ENCODE results near the gene C1orf210. TPM values are rescaled to one million over a fixed set of nuclear protein-coding genes. Genes with fewer than 3 reads are reported as not detected.

Gene C1orf210
- total RNA-seq, 1 donor from 2014 or later, result not detected

- intact Hi-C loops (cut with DNase I), result no loop called here
- DNase-seq (no peak), ATAC-seq (ENCODE audit: poor library complexity) (no peak)
Measured at GRCh38 chr1:43266881-43267280, 18.5 kb downstream of the C1orf210 start.

- intact Hi-C loops (cut with DNase I), result no loop called here
- ATAC-seq (ENCODE audit: poor library complexity), result no peak
Measured at GRCh38 chr1:43265431-43265830, 19.9 kb downstream of the C1orf210 start.

GRCh38 chr1:43258370-43258769, 27.0 kb downstream of the C1orf210 start:
- ATAC-seq (ENCODE audit: poor library complexity) (no peak), DNase-seq (no peak)
- intact Hi-C loops (cut with DNase I), result no loop called here

More at GRCh38 chr1:43265431-43265830, 19.9 kb downstream of the C1orf210 start:
- no peak for DNase-seq

GRCh38 chr1:43256675-43257570, 28.5 kb downstream of the C1orf210 start:
- intact Hi-C loops (cut with DNase I), result no loop called here
- DNase-seq (no peak), ATAC-seq (ENCODE audit: poor library complexity) (peak; percentile 77)

DNA sequence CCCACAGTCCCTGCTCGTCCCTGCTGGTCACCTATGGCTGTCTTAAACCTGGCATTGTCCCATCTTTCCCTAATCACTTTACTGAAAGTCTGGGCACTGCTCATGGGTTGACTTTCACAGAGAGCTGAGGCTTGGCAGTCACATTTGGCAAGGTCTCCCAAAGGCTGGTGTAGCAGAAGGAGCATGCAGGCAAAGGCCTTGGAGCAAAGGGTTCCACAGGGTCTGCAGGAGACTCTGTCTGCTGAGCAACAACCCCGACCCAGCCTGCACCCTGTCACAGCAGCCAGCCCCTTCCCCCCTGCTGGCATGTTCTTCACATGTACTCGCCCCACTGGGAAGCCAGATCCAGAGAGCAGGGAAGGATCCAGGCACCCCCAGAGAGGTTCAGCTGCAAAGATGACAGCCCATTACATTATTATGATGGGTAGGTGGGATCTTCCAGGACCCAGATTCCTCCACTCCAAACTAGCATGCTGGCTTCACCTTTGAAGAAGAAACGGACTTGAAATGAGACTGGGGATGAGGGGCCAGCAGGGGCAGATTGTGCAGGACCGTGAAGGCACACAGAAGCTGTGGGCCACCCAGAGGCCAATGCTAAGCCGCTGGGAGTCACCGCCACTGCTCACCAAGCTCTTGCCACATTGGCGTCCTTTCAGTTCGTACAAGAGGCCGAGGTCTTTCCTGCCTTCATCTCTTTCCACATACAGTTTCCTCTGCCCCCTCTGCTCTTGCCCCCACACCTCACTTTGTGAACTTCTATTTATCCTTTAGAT, 29.8 kb downstream of the C1orf210 start:
- DNase-seq (no peak), ATAC-seq (ENCODE audit: poor library complexity) (peak; percentile 84)
- intact Hi-C loops (cut with DNase I), result no loop called here

DNA sequence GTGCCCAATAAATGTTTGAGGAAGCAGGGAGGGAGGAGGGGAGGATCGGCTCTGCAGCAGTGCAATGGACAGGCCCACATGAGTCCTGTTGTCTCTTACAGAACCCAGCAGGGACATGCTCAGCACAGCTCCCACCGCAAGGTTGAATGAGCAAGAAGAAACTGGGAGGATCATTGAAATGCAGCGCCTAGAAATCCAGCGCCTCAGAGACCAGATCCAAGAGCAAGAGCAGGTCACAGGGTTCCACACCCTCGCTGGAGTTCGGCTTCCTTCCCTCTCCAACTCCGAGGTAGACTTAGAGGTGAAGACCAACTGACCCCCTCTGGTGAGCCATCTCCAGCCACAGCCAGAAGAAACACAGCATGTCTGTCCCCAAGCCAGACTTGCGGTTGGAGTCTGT, 31.5 kb downstream of the C1orf210 start:
- DNase-seq, result no peak
- ATAC-seq (ENCODE audit: poor library complexity), result no peak
- intact Hi-C loops (cut with DNase I), result no loop called here

GRCh38 chr1:43253173-43253572, 32.2 kb downstream of the C1orf210 start:
- intact Hi-C loops (cut with DNase I), result no loop called here
- ATAC-seq (ENCODE audit: poor library complexity), result no peak

DNA sequence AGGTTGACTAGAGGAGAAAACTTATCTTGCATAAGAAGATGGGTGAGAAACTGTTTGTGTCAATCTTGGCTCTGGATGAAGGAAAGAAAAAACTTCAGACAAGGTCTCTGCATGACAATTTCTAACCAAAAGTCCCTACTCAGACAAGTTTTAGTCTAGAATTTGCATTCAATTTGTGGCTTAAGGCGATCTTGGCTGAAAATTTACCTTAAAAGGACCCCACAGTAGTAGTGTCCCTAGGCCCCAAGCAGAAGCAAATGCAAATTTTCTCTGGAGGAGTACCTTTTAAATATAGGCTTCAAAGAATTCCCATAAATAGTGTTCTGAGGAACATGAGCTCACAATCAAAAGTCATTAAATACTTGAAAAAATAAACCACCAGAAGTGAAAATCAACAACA, 33.2 kb downstream of the C1orf210 start:
- intact Hi-C loops (cut with DNase I), result no loop called here
- no peak for DNase-seq
- no peak for ATAC-seq (ENCODE audit: poor library complexity)

More at GRCh38 chr1:43253173-43253572, 32.2 kb downstream of the C1orf210 start:
- DNase-seq, result no peak

- intact Hi-C loops (cut with DNase I), result no loop called here
Measured at GRCh38 chr1:43251024-43251423, 34.4 kb downstream of the C1orf210 start.

GRCh38 chr1:43250351-43250761, 35.0 kb downstream of the C1orf210 start:
- no peak for DNase-seq
- no peak for ATAC-seq (ENCODE audit: poor library complexity)
- intact Hi-C loops (cut with DNase I), result no loop called here

More at GRCh38 chr1:43251024-43251423, 34.4 kb downstream of the C1orf210 start:
- DNase-seq, result no peak
- ATAC-seq (ENCODE audit: poor library complexity), result no peak

- ATAC-seq (ENCODE audit: poor library complexity) (no peak), DNase-seq (no peak)
- intact Hi-C loops (cut with DNase I), result no loop called here
Measured at GRCh38 chr1:43247256-43247921, 38.0 kb downstream of the C1orf210 start.

- ATAC-seq (ENCODE audit: poor library complexity), result no peak
- intact Hi-C loops (cut with DNase I), result no loop called here
- DNase-seq, result no peak
Measured at GRCh38 chr1:43246466-43247213, 38.7 kb downstream of the C1orf210 start.

GRCh38 chr1:43243299-43243698, 42.1 kb downstream of the C1orf210 start:
- DNase-seq (no peak), ATAC-seq (ENCODE audit: poor library complexity) (no peak)
- intact Hi-C loops (cut with DNase I), result no loop called here

GRCh38 chr1:43241413-43241836, 44.0 kb downstream of the C1orf210 start:
- DNase-seq, result no peak
- ATAC-seq (ENCODE audit: poor library complexity), result no peak
- intact Hi-C loops (cut with DNase I), result no loop called here

- intact Hi-C loops (cut with DNase I), result loop anchor here (5.0 kb wide), 1 partner anchor 128 kb away; the partner anchor contains the start of gene ELOVL1
- no peak for DNase-seq
- no peak for ATAC-seq (ENCODE audit: poor library complexity)
Measured at GRCh38 chr1:43239484-43239883, 45.9 kb downstream of the C1orf210 start.

DNA sequence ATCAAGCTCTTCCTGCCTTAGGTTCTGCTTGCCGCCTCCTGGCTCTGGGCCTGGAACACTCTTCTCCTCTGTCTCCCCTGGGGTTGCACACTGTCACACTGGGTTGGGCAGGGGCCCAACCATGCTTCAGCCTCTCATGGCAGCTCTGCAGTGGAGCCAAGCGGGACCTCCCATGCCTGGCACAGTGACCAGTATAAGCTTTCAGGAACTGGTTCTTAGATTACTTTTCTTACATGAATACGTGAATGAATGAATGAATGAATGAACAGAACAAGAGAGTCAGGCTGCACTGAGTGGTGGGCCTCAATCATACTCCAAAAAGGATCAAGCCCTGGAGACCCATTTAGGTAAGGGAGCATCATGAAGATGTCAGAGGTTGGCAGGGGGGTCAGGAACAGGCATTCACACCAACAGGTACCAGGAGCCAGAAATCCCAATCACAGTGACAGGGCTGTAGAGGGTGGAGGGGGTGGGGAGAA, 46.4 kb downstream of the C1orf210 start:
- ATAC-seq (ENCODE audit: poor library complexity), result peak; percentile 80
- intact Hi-C loops (cut with DNase I), result loop anchor here (5.0 kb wide), 1 partner anchor 128 kb away; the partner anchor contains the start of gene ELOVL1
- DNase-seq, result peak; percentile 80

- peak; percentile 82 for ATAC-seq (ENCODE audit: poor library complexity)
- intact Hi-C loops (cut with DNase I), result loop anchor here (5.0 kb wide), 1 partner anchor 129 kb away; the partner anchor contains the start of gene ELOVL1
- peak; percentile 63 for DNase-seq
Measured at GRCh38 chr1:43238085-43238484, 47.3 kb downstream of the C1orf210 start.

DNA sequence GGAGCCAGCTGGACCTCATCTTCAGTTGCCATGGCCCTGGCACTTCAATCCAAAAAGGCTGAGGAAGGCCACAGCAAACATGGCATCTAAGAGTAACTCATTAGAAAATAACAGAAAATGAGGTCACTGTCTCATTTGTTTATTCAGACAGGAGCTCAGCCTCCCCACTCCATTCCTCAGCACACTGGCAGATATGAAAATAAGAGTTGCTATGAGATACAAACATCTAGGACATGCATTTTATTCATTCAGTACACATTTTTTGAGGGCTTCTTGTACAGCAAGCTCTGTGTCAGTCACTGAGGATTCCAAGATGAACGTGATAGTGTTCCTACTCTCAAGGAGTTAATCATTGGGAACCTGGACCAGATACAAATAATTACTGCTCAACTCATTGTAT, 48.3 kb downstream of the C1orf210 start:
- ATAC-seq (ENCODE audit: poor library complexity), result no peak
- intact Hi-C loops (cut with DNase I), result loop anchor here (5.0 kb wide), 1 partner anchor 130 kb away; the partner anchor contains the start of gene ELOVL1
- DNase-seq, result no peak

All from Right ventricle myocardium superior (tissue), 1 donor.